Tracheal epithelial cell (primary cell): ENCODE results near the gene RGMA. TPM values are rescaled to one million over a fixed set of nuclear protein-coding genes. Genes with fewer than 3 reads are reported as not detected.

Source experiments
- total RNA-seq: library from RNA; depleted of rRNA; stranded (reverse); fragments of >200 nt; gene quantifications from 2 replicates; pipeline ENCODE4 v1.2.1, GENCODE V29; 2014

RGMA gene, protein sequence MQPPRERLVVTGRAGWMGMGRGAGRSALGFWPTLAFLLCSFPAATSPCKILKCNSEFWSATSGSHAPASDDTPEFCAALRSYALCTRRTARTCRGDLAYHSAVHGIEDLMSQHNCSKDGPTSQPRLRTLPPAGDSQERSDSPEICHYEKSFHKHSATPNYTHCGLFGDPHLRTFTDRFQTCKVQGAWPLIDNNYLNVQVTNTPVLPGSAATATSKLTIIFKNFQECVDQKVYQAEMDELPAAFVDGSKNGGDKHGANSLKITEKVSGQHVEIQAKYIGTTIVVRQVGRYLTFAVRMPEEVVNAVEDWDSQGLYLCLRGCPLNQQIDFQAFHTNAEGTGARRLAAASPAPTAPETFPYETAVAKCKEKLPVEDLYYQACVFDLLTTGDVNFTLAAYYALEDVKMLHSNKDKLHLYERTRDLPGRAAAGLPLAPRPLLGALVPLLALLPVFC
- 1.9 and 2.2 TPM in 2 replicates for total RNA-seq

DNA sequence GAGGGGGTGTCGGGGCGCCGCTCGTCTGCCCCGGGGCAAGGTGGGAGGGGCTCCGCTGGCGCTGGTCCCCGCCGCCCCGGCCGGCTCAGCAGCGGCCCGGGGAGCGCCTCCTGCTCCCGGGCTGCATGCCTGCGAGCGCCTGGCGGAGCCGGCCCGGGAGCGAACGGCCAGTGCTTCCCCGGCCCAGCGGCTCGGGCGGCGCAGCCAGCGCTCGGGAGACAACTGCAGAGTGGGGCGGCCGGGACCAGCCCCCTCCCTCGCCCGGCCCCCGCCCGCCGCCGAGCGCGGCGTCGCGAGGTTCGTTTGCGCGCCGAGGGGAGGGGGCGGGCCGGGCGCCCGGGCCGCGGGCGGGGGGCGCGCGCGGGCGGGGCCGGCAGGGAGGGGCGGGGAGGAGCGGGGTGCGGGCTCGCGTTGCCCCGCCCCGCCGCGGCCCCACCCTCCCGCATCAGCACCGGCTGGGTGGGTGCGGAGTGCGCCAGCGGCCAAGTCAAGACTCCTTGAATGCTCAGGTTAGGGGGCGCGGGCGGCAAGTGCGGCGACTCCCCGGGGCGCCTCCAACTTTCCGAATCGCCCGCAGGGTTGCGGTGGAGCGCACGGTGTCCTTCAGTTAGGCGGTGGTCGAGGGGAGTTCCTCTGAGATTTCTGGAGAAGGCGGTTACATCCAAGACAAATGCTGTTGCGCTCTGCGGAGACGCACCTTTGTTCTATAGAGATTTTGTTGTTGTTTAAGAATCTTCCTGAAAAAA, at the start of gene RGMA:
RGMA (minus strand) TSS at position 231 of the 746 bp plus-strand sequence. CDS start 279 bp downstream, outside the sequence.

Other genes starting within 250 kb of the RGMA start
- gene CHD2, start 188.9 kb downstream of the RGMA start, total RNA-seq, result 57.1 and 58.6 TPM in 2 replicates